Fibroblast of skin of left quadriceps (primary cell): ENCODE measurements around the gene ASPG.

Source experiments
- DNase-seq, 2 experiments: peaks; one replicate each; pipeline ENCODE4 v3.0.0-alpha.2; 2013; ENCODE audit warnings: low read depth in 2 of 2

The ASPG gene

DNA sequence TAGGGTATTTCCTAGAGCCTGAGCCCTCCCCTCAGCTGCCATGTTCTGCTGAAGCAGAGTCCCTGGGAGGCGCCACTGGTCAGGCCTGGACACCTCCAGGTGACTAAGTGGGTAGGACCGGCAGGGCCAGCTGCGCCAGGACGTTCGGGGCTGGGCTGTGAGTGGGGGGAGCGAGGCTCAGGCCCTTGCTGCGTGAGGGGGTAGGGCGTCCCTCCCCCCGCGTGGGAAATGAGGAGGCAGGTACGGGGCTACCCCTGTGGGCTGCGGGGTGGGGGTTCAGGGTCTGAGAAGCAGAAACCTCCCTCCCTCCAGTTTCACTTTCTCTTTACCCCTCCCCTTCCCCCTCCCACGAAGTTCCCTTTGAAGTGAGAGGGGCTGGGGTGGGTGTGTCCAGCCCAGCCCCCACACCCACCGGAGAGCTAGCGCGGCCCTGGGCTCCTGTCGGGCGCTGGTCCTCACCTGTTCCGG is 30.8 kb downstream of the ASPG start:
- DNase-seq: no peak

DNA sequence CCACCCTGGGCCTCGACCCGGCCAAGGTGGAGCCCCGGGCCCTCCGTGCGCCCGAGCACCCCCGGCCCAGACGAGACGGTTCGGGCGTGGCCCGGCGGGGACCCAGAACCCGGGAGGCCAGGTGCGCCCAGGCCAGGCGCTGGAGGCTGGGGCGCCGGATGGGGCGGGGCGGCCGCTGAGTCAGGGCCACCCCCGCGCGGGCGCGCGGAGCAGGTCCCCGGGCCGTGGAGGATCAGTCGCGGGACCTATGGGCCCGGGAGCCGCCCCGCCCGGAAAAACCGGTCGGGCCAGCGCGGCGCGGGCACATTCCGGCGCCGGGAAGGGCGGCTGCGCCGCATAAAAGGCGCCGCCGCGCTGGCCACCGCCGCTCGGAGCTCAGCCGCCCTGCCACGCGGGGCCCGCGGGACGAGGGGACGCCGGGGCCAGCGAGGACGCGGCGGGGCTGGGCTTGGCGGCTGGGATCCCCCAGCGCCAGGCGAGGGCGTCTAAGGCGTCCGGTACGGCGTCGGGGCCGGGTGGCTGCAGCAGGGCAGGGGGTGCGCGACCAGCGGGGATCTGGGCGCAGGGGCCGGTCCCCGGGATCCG is 31.3 kb downstream of the ASPG start:
- DNase-seq: no peak

DNA sequence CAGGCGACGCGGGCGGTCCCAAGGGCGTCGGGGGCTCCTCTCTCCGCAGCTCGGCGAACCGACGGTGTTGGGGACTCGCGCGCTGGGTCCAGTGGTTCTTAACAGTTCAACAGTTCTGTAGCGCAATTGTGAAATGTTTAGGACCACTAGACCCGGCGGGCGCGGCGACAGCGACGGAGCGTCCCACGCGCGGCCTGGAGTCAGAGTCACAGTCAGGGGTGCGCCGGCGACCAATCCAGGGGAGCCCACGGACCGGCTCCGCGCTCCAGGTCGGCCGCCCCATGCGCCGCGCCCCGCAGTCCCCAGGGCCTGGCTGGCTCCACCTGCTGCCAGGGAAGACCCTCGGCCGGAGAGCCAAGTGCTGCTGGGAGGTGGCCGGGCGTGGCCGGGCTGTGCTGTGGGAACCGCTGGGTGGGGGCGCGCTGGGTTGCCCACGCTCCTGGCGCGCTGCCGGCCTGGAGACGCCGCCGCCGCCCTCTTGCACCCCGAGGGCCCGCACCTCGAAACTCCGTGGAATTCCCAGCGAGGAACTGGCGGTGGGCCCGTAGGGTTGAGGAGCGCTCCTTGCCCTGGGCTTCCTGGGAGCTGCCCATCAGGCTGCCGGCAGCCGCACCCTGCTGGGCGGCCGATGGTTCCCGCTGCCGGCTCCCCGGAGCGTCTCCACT is 32.0 kb downstream of the ASPG start:
- DNase-seq: no peak

DNA sequence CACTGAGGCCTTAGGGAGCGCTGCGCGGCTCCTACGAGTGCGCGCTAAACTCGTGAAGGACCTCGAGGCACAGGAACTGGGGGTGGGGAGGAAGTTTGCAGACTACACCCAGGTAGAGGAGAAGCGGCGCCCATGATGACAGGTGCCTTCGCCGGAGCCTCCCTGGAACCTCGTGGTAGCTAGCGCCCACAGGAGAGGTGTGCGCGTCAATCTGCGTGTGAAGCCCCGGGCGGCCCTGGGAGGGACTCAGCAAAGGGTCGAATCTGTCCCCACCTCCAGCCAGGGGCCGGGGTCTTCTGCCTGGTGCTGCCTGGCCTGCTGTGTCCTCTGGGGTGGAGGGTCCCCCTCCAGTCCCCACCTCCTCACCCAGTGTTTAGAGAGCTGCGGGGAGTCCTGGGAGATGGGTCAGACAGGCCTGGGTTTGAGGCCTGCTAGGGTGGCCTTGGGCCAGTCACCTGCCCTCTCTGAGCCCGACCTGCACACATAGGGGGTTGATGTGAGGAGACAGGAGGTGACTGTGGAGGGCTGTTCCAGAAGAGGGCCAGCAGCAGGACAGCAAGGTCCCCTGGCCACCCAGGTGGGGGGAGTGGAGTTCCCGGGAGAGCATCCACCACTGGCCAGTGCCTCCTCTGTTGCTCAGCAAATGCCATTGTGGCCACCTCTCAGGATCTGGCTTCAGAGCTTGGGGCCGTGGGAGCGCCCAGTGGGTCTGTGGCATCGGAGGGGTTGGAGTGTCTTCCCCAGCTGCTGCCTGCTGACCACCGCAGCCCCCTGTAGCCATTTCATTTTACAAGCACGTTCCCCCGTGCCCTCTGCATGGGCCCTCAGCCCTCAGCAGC is 32.7 kb downstream of the ASPG start:
- DNase-seq: no peak

DNA sequence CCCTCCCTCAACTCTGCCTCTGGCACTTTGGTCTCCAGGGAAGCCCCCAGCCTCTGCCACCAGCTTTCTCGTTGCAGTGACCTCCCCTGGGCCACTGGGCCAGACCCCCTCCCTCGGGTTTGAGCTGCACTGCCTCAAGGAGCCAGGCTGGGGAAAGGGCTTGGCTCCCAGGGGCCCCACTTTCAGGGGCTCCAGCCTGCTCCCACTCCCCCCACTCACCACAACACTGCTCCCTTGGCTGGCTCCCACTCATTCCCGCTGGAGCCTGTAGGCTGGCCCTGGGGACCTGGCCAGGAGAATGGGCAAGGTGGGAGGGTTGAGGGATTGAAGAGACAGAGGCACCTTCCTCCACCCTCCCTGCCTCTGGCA is 33.6 kb downstream of the ASPG start:
- DNase-seq: no peak

DNA sequence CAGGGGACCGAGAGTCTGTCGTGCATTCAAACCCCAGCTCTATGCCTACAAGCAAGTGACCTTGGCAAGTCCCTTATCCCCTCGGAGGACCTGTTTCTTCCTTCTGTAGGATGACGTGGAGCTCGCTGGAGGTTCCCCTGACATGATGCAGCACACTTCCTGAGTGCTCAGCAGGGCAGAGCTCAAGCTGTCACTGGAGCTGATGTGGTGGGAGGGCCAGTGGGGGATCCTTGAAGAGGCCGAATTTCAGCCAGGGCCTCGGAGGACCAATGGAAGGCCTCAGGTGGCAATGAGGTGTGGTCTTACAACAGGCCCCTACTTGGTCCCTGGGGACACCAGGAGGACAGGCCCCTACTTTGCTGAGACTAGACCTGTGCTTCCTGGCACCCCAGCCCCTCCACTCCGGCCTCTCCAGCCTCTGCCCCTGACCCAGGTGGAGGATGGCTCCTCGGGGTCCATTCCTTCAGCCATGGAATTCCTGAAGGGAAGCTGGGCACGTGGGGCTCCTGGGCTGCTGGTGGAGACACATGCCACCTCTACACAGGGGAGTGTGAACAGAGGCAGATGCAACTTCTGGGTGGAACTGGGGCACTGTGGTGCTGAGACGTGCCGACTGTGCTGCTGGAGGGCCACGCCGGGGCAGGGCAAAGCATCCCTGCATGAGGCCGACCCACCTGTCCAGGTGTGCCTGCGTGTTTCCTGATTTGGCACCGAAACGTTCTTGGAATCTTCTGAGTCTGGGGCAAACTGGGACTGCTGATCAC is 34.2 kb downstream of the ASPG start:
- no peak for DNase-seq

DNA sequence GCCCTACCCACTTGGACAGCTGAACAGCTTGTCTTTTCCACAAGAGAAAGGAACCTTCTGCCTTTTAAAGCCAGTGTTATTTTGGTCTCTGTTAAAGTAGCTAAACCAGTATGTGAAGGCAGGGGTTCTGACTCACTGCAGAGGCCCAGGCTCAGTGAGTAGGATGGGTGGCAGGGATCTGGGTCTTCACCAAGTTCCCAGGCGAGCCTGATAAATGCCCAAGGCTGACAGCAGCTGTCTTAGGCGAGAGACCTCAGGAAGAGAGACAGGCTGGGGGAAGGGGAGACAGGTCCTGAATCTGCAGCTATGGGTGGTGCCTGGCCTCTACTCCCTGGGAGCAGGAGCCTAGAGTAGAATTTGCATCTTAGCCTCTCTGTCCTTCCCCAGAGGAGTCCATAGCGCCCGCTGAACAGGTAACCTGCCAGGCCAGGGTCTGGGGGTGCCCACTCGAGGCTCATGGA is 34.8 kb downstream of the ASPG start:
- no peak for DNase-seq

DNA sequence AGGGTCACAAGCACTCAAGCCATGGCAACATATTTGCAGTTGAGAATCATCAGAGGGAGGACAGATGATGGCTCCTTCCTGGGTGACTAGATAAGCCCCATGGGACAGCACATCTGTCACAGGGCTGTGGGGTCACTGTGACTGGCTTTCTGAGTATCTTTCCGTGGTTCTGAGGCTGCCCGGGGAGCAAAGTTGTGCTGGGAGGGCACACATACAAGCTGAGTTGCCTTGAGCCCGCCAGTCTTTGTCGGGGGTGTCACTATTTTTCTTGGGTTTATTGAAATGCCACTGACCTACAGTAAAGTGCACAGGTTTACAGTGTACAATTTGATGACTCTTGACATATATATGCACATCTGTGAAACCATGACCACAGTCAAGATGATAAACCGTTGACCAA is 35.6 kb downstream of the ASPG start:
- no peak for DNase-seq

DNA sequence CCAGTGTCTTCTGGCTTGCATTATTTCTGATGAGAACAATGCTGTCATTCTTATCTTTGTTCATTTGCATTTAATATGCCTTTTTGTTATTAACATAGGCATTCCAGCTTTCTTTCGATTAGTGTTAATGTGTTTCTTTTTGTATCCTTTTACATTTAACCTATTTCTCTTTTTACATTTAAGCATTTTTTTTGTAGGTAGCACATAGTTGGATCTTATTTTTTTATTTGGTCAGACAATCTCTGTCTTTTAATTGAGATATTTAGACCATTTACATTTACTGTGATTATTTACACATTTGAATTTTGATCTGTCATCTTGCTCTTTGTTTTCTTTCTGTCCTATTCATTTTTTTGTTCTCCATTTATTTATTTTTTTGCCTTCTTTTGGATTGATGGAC is 38.4 kb downstream of the ASPG start:
- DNase-seq: no peak

DNA sequence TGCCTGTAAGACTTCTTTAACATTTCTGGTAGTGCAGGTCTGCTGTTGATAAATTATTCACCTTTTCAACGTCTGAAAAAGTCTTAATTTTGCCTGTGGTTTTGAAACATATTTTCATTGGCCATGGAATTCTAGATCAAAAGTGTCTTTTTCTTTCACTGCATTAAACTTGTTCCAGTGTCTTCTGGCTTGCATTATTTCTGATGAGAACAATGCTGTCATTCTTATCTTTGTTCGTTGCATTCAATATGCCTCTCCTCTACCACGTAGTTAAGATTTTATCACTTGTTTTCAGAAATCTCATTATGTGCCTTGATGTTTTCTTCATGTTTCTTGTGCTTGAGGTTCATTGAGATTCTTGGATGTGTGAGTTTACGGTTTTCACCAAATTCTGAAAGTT is 39.5 kb downstream of the ASPG start:
- no peak for DNase-seq

DNA sequence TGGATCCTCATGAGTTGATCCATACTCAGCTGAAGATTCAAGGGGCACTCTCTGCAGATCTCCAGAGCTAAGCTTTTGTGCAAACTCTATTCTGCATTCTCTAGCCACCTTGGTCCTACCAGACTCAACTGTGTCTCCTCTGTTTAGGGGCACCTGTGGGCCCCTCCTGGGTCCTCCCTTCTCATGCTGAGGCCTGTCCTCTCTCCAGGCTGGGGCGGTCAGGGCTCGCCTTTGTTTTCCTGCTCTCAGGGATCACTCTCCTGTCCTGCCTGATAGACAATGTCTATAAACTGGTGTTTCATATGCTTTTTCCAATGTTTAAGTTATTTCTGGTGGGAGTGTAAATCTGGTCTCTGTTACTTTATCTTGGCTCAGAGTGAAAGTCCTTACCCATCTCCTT is 41.3 kb downstream of the ASPG start:
- DNase-seq: no peak

DNA sequence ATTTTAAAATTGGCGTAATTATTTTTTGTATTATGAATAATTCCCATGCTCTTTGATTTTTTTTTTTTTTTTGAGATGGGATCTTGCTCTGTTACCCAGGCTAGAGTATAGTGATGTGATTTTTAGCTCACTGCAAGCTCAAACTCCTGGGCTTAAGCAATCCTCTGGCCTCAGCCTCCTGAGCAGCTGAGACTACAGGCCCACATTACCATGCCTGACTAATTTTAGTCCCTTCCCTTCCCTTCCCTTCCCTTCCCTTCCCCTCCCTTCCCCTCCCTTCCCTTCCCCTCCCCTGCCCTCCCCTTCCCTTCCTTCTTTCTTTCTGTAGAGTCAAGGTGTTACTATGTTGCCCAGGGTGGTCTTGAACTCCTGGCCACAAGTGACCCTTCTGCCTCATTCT is 43.5 kb downstream of the ASPG start:
- DNase-seq: no peak

DNA sequence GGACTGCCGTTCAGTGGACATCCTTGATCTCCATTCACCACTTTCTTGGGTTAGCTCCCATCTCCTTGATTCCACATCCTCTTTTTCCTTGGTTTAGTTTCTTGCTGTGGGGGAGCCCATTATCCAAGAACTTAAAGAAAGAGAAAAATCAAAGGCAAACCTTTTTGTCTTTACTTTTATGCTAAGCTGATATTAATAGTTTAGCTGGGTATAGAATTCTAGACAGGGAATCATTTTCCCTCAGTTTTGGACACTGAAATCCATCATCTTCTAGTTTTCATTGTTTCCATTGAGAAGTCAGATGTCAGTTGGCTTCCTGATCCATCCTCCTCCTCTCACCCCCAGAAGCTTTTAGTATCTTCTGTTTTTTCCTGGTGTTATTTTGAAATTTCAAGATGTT is 44.1 kb downstream of the ASPG start:
- no peak for DNase-seq

DNA sequence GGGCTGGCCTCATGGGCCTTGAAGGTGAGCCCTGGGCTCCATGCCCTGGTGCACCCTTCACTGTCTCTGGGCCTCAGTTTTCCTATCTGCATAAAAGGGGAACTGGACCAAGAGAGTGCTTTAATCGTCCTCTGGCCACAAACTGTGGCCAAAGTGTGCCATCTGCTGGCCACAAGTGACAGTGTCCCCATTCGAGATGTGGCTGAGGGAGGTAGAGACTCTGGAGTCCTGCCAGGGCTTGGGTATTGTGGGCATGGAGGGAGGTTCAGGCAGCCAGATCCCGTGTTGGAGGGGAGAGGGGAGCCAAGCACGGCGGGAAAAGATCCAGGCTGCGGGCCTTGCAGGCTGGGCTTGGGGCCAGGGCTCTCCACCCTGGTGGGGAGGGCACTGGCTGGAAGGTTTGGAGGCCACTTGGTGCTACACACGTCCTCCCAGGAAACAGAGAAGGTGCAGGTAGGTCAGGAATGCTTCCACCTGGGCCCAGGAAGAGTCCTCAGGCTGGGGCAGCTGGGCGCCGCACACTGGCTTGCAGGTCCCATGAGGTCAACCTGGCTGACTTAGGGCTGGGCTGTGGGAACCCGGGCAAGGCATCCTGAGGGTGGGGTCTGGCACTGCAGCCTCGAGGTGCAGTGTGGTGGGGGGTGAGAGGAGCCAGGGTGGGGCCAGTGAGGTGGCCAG is 45.6 kb downstream of the ASPG start:
- no peak for DNase-seq

DNA sequence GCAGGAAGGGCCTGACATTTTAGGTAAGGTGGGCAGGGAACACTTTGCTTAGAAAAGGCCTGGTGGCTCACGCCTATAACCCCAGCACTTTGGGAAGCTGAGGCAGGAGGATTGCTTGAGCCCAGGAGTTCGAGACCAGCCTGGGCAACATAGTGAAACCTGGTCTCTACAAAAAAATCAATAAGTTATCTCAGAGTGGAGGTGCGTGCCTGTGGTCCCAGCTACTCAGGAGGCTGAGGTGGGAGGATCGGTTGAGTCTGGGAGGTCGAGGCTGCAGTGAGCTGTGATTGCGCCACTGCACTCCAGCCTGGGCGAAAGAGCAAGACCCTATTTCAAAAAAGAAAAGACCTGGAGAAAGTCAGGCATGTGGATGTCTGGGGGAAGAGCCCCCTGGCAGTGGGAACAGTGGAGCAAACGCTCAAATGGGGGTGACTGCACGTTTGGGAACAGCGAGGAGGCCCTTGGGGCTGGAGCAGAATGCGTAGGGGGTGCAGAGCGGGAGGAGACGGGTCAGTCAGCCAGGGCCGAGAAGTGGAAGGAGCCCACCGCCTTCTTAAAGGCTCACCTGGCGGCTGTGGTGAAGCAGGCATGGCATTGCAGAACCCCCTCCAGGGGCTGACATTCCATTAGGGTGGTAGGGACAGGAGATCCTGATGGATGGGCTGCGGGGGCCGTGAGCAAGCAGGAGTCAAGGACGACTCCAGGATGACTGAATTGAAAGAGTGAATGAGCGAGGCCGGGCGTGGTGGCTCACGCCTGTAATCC is 46.6 kb downstream of the ASPG start:
- no peak for DNase-seq

DNA sequence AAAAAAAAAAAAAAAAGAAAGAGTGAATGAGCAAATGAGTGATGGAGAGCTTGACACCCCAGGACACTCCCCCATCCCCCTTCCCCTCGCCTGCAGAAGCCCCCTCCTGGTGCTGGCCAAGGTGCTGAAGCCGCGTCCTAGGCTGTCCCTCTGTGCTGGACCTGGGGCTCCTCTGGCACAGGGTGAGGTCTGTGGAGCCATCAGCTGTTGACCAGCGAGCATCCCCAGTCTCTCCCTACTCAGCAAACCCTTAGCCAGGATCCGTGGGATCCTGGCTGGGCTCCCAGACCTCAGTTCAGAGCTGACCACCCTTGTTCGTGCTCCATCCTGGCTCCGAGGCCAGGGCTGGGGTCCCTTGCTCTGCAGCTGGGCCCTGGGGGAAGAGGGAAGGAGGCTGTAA is 47.5 kb downstream of the ASPG start:
- no peak for DNase-seq

DNA sequence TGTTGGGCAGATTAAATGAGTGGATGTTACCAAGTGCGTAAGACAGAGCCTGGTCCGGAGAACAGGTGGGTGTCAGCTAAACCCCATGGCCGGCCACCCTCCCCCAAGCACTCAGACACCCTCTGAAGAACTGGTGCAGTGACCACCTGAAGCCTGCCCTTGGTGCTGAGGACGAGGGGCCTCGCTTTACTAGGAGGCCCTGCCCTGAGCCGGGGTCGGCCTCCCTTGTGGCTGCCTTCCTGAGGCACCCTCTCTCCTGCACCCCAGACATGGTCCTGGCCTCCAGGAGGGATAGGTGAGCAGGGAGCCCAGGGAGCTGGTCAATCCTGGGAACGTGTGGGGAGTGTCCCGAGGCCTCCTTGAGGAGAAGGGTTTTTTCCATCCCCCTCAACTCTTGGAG is 48.0 kb downstream of the ASPG start:
- DNase-seq: no peak

DNA sequence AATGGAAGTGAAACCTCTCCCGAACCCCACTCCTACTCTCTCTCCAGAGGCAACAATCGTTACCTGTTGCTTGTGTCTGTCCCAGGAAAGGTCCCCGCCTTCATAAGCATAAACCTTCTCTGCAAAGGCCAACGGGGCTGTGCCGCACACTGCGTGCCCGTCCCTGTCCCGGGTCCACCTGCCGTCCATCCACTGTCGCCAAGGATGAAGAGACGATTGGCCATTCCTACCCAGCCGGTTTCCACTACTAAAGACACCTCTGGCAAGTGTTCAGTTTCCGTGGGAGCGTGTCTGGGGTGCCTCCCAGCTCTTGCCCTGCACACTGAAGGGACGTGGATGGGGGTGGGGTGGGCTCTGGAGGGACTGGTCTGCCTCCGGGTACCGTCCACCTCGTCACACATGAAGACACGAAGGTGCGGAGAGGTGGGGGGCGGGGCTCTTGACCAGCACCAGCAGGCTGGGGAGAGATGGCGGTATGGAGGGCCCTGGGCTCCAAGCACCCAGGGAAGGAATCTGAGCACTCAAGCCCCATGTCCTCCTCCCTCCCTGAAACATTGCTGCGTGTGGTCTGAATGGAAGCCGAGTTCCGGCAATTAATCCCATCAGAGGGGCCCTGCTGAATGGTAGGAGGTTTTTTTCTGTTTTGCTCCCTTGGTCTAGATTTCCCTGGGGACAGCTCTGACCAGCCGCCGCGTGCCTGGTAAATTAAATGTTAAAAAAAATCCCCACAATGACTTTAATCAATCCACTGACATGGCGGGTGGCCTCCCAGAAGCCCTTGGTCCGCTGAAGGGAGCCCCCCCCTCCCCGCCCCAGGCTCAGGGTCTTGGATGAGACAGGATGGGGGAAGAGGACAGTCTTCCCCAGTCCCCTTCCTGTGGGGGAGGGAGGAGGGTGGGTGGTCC is 48.8 kb downstream of the ASPG start:
- no peak for DNase-seq

DNA sequence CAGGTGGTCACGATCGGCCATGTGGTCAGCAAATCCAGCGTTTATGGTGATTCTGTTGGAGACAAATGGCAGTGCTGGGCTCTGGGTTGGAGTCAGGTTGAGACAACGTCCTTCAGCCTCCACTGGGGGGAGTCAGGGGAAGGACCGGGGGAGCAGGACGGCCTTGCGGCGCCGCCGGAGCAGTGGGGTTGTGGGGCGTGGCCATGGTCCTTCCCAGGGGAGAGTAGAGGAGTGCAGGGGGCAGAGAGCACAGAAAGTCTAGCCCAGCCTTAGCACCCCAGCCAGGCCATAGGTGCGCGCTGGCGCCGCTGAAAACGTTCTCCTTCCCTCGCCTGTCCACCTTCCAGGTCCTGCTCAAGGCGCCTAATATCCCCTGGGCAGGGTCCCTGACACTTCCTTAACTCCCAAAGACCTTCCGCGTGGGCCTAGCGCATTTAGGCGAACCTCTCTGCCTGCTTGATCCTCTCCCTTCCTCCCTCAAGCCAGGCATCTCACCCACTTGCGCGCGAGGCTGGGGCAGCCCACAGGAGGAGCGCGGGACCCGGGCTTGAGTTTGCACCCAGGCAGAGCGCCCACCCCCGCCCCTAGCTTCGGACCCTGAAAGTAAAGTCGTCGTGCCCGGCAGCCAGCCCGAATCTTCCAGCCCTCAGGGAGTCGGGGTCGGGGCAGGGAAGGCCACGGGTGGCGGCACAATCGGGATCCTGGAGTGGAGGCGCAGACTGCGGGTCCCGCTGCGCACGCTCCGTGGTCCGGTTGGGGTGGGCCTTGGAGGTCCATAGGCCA is 49.8 kb downstream of the ASPG start:
- no peak for DNase-seq
